HG02852 (cell line): ENCODE measurements around the gene GTF2H4.
"Not testable (repeated sequence)": the region's sequence is repeated elsewhere in the genome, so short reads cannot be mapped to it uniquely, and the experiment has no call there.

Experiments
- ATAC-seq: cut with Tn5 transposase; IDR thresholded peaks from one replicate; pipeline ENCODE4 v1.9.1; 2021; ENCODE audit warnings: mild to moderate bottlenecking, moderate library complexity; ENCODE audit not compliant: unreplicated experiment

GTF2H4 gene

GRCh38 chr6:30893666-30894065 is 14.3 kb upstream of the GTF2H4 start:
- no peak for ATAC-seq

GRCh38 chr6:30894381-30894780 is 13.6 kb upstream of the GTF2H4 start:
- no peak for ATAC-seq

GRCh38 chr6:30894935-30895334 is 13.1 kb upstream of the GTF2H4 start:
- ATAC-seq: no peak

- ATAC-seq: no peak
These were observed 12.7 kb upstream of the GTF2H4 start for GRCh38 chr6:30895343-30895742.

- ATAC-seq: no peak
These were observed 11.5 kb upstream of the GTF2H4 start for GRCh38 chr6:30896541-30896940.

GRCh38 chr6:30897882-30898281 is 10.1 kb upstream of the GTF2H4 start:
- no peak for ATAC-seq

- no peak for ATAC-seq
These were observed 9.2 kb upstream of the GTF2H4 start for GRCh38 chr6:30898750-30899360.

- no peak for ATAC-seq
These were observed 7.1 kb upstream of the GTF2H4 start for GRCh38 chr6:30900863-30901417.

- ATAC-seq: no peak
These were observed 6.6 kb upstream of the GTF2H4 start for GRCh38 chr6:30901436-30901835.

- ATAC-seq: not testable (repeated sequence)
These were observed 5.8 kb upstream of the GTF2H4 start for GRCh38 chr6:30902196-30902595.

- no peak for ATAC-seq
These were observed 5.3 kb upstream of the GTF2H4 start for GRCh38 chr6:30902709-30903108.

- ATAC-seq: no peak
These were observed 4.8 kb upstream of the GTF2H4 start for GRCh38 chr6:30903236-30903635.

- not testable (repeated sequence) for ATAC-seq
These were observed 683 bp upstream of the GTF2H4 start for GRCh38 chr6:30907290-30907757.

- ATAC-seq: no peak
These were observed 693 bp downstream of the GTF2H4 start for GRCh38 chr6:30908700-30909099.

GRCh38 chr6:30910473-30910872 is 2.5 kb downstream of the GTF2H4 start:
- ATAC-seq: not testable (repeated sequence)

GRCh38 chr6:30912746-30913520 is 4.9 kb downstream of the GTF2H4 start:
- ATAC-seq: no peak

- peak; percentile 20 for ATAC-seq
These were observed 5.7 kb downstream of the GTF2H4 start for GRCh38 chr6:30913721-30914075.

GRCh38 chr6:30914076-30914853 is 6.3 kb downstream of the GTF2H4 start, which contains the start of gene VARS2:
VARS2 (plus strand) TSS chr6:30914238; CDS start chr6:30914837, 599 bp downstream.
- peak; percentile 90 for ATAC-seq

- no peak for ATAC-seq
These were observed 7.0 kb downstream of the GTF2H4 start for GRCh38 chr6:30914854-30915590.

GRCh38 chr6:30915591-30915946 is 7.6 kb downstream of the GTF2H4 start:
- ATAC-seq: no peak

GRCh38 chr6:30917041-30917440 is 9.0 kb downstream of the GTF2H4 start:
- ATAC-seq: no peak
